Stimulated activated CD8-positive, alpha-beta memory T cell treated with anti-CD3 and anti-CD28 coated beads, Interleukin-7, amount 100 ng/mL, for 48 hours (primary cell): Measurements from ENCODE around the gene MRPL11.

Experiments used
- DNase-seq, 2 donors: peaks; one replicate each; pipeline ENCODE4 v3.0.0-alpha.2; 2020; ENCODE audit warnings: low read depth in 1 of 2; ENCODE audit errors: extremely low read depth in 1 of 2

The MRPL11 gene

GRCh38 chr11:66438504-66439466 lies at the start of gene MRPL11:
TSS of gene MRPL11 (minus strand) at chr11:66438848. CDS start at chr11:66438754, 94 bp downstream.
- peak; percentile 63 to 80 for DNase-seq

GRCh38 chr11:66484806-66485380 lies 46.2 kb upstream of the MRPL11 start:
- no peak for DNase-seq

- peak; percentile 96 for DNase-seq
Observed at GRCh38 chr11:66480117-66480938, 41.7 kb upstream of the MRPL11 start, which contains the start of gene DPP3. TSS of gene DPP3 (plus strand) at chr11:66480434. CDS start at chr11:66482201, 1,767 bp downstream.

- no peak for DNase-seq
Observed at GRCh38 chr11:66479394-66480116, 40.9 kb upstream of the MRPL11 start.

- no peak for DNase-seq
Observed at GRCh38 chr11:66478729-66479393, 40.2 kb upstream of the MRPL11 start.

GRCh38 chr11:66477263-66478201 lies 38.9 kb upstream of the MRPL11 start:
- DNase-seq = no peak

GRCh38 chr11:66476841-66477251 lies 38.2 kb upstream of the MRPL11 start:
- no peak for DNase-seq

- no peak for DNase-seq
Observed at GRCh38 chr11:66476173-66476840, 37.7 kb upstream of the MRPL11 start.

- DNase-seq = no peak
Observed at GRCh38 chr11:66475349-66476172, 36.9 kb upstream of the MRPL11 start.

- no peak for DNase-seq
Observed at GRCh38 chr11:66473608-66474515, 35.2 kb upstream of the MRPL11 start.

- DNase-seq = no peak
Observed at GRCh38 chr11:66473167-66473566, 34.5 kb upstream of the MRPL11 start.

- no peak for DNase-seq
Observed at GRCh38 chr11:66472054-66472453, 33.4 kb upstream of the MRPL11 start.

- no peak for DNase-seq
Observed at GRCh38 chr11:66471142-66471541, 32.5 kb upstream of the MRPL11 start.

- no peak for DNase-seq
Observed at GRCh38 chr11:66470015-66470414, 31.4 kb upstream of the MRPL11 start.

- no peak for DNase-seq
Observed at GRCh38 chr11:66469441-66469840, 30.8 kb upstream of the MRPL11 start.

- no peak for DNase-seq
Observed at GRCh38 chr11:66468691-66469090, 30.0 kb upstream of the MRPL11 start.
